Stimulated activated CD4-positive, alpha-beta T cell treated with anti-CD3 and anti-CD28 coated beads, Interleukin-15, amount 100 ng/mL, for 24 hours (primary cell): ENCODE data around the gene OSBPL8.
A peak's percentile ranks its signal among the peaks of the same experiment; 100 is the strongest.
"Not testable (repeated sequence)": the region's sequence is repeated elsewhere in the genome, so short reads cannot be mapped to it uniquely, and the experiment has no call there.

Experiments
- DNase-seq: peaks from one replicate; pipeline ENCODE4 v3.0.0-alpha.2; 2020

OSBPL8 gene

GRCh38 chr12:76346236-76346635 lies 213.3 kb downstream of the OSBPL8 start:
- no peak for DNase-seq

GRCh38 chr12:76345569-76345968 lies 214.0 kb downstream of the OSBPL8 start:
- DNase-seq = no peak

- DNase-seq = peak; percentile 19
Observed at GRCh38 chr12:76341436-76342030, 218.0 kb downstream of the OSBPL8 start.

- DNase-seq = no peak
Observed at GRCh38 chr12:76340680-76341435, 218.7 kb downstream of the OSBPL8 start.

GRCh38 chr12:76337583-76337982 lies 222.0 kb downstream of the OSBPL8 start:
- DNase-seq = no peak

GRCh38 chr12:76332606-76333005 lies 227.0 kb downstream of the OSBPL8 start:
- DNase-seq = no peak

- DNase-seq = no peak
Observed at GRCh38 chr12:76329606-76330005, 230.0 kb downstream of the OSBPL8 start.

GRCh38 chr12:76329159-76329558 lies 230.4 kb downstream of the OSBPL8 start:
- no peak for DNase-seq

- DNase-seq = not testable (repeated sequence)
Observed at GRCh38 chr12:76319595-76320319, 239.8 kb downstream of the OSBPL8 start.

- DNase-seq = no peak
Observed at GRCh38 chr12:76318773-76319594, 240.6 kb downstream of the OSBPL8 start.

- DNase-seq = no peak
Observed at GRCh38 chr12:76317976-76318375, 241.6 kb downstream of the OSBPL8 start.

- no peak for DNase-seq
Observed at GRCh38 chr12:76316468-76316867, 243.1 kb downstream of the OSBPL8 start.

- no peak for DNase-seq
Observed at GRCh38 chr12:76313299-76313698, 246.3 kb downstream of the OSBPL8 start.

GRCh38 chr12:76312315-76312714 lies 247.3 kb downstream of the OSBPL8 start:
- no peak for DNase-seq

GRCh38 chr12:76311796-76312195 lies 247.8 kb downstream of the OSBPL8 start:
- no peak for DNase-seq

- no peak for DNase-seq
Observed at GRCh38 chr12:76310110-76310509, 249.5 kb downstream of the OSBPL8 start.

GRCh38 chr12:76308866-76309265 lies 250.7 kb downstream of the OSBPL8 start:
- DNase-seq = no peak

GRCh38 chr12:76307083-76307482 lies 252.5 kb downstream of the OSBPL8 start:
- no peak for DNase-seq

- DNase-seq = no peak
Observed at GRCh38 chr12:76303989-76304460, 255.5 kb downstream of the OSBPL8 start.

- no peak for DNase-seq
Observed at GRCh38 chr12:76303365-76303764, 256.2 kb downstream of the OSBPL8 start.
